Lower leg skin (tissue), 3 donors: ENCODE measurements around the gene RBPJ.

Source experiments
- CTCF ChIP-seq, 3 donors: fragments of 450-650 bp; IDR thresholded peaks; one replicate each; pipeline ENCODE4 v1.5.1; 2016; ENCODE audit warnings: antibody characterized with exemption in 3 of 3, mild to moderate bottlenecking in 3 of 3, moderate library complexity in 2 of 3
- POLR2A ChIP-seq, 2 donors: fragments of 450-650 bp; IDR thresholded peaks; one replicate each; pipeline ENCODE4 v1.6.1; 2016 to 2017; ENCODE audit warnings: antibody characterized with exemption in 2 of 2, mild to moderate bottlenecking in 1 of 2, moderate library complexity in 1 of 2

- TF ChIP-seq CTCF (IDR thresholded peaks at IDR 0.05): no peak
- TF ChIP-seq POLR2A (IDR thresholded peaks at IDR 0.05): no peak
These were observed 148.2 kb downstream of the RBPJ start for GRCh38 chr4:26468977-26469376.
